ENCODE data around the gene CTDSPL. TPM values are rescaled to one million over a fixed set of nuclear protein-coding genes. Genes with fewer than 3 reads are reported as not detected.
A peak's percentile ranks its signal among the peaks of the same experiment; 100 is the strongest.

CTDSPL gene
- total and polyA plus RNA-seq, 2 experiments from 2014 or later = 29.2 to 33.7 TPM

DNA sequence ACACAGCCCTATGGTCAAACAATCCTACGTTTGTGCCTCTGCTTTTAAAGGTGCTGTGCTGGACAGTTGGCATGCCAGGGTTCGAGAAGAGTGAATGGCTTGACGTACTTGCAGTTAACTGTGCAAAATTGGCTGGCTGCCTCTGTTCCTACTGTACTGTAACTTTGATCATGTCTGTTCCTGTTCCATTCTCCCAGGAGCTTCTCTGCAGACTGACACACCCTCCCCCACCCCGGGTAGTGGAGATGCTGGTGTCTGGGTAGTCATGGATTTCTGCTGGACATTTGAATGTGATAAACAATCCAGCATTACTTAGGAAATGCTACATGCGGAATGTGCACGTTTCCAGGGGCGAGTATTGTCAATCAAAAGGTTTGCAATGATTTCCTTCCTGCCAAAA lies 122.4 kb downstream of the CTDSPL start:
- Histone ChIP-seq H3K4me3 (no peak overlapping the region), H2AFZ (no peak overlapping the region), H3K27me3 (no peaks in the 10 kb centered on the region), H3K9me2 (replicated peaks; ENCODE audit: insufficient read depth) (no peaks in the 10 kb centered on the region), H3K36me3 (replicated peaks; ENCODE audit: insufficient read depth, low read depth) (no peaks in the 10 kb centered on the region), H3K79me2 (peaks cover 6% of the 10 kb centered on the region), H3K4me1 (ENCODE audit: insufficient read depth) (peaks cover 34% of the 10 kb centered on the region), H3K27ac (no peak overlapping the region), H4K20me1 (ENCODE audit: insufficient read depth, poor library complexity, severe bottlenecking) (no peaks in the 10 kb centered on the region), H3K4me2 (no peak overlapping the region), H3K9me3 (ENCODE audit: low read depth) (no peaks in the 10 kb centered on the region)
- 89% methylated on average over 7 of the region's 7 CpGs for WGBS (ENCODE audit: low lambda C conversion rate, missing lambda C conversion rate)
- DNase-seq (ENCODE audit: low spot score) = no peak
- no peak for TF ChIP-seq EZH2phosphoT487 (IDR thresholded peaks at IDR 0.05; ENCODE audit: low read depth, severe bottlenecking, unreplicated experiment)
- TF ChIP-seq, protein P1, sequence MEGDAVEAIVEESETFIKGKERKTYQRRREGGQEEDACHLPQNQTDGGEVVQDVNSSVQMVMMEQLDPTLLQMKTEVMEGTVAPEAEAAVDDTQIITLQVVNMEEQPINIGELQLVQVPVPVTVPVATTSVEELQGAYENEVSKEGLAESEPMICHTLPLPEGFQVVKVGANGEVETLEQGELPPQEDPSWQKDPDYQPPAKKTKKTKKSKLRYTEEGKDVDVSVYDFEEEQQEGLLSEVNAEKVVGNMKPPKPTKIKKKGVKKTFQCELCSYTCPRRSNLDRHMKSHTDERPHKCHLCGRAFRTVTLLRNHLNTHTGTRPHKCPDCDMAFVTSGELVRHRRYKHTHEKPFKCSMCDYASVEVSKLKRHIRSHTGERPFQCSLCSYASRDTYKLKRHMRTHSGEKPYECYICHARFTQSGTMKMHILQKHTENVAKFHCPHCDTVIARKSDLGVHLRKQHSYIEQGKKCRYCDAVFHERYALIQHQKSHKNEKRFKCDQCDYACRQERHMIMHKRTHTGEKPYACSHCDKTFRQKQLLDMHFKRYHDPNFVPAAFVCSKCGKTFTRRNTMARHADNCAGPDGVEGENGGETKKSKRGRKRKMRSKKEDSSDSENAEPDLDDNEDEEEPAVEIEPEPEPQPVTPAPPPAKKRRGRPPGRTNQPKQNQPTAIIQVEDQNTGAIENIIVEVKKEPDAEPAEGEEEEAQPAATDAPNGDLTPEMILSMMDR (IDR thresholded peaks at IDR 0.05; ENCODE audit: poor library complexity) = no peak

DNA sequence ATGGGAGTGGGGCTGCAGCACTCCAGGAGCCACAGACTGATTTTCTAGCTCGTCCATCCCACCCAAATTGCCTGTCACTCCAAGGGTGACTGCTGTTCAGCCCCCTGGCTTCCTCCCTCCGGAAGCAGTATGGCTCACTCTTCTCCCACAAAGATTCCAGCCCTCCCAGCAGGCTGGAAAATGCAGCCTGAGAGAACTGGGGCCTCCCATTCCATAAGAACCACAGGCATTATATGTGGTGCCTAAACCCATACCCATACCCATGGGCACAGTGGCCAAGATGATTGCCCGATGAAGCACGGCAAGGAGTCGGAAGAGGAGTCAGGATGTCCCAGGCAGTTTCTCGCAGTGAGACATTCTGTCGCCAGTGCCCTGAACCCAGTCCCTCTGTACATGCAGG lies 122.9 kb downstream of the CTDSPL start:
- DNase-seq (ENCODE audit: low spot score) = no peak
- H3K27ac ChIP-seq = peak overlapping the region; percentile 93
- no peak overlapping the region for H2AFZ ChIP-seq
- no peaks in the 10 kb centered on the region for H4K20me1 ChIP-seq (ENCODE audit: insufficient read depth, poor library complexity, severe bottlenecking)
- TF ChIP-seq EZH2 (IDR thresholded peaks at IDR 0.05; ENCODE audit: borderline replicate concordance) = no peak
- no peak for TF ChIP-seq EZH2phosphoT487 (IDR thresholded peaks at IDR 0.05; ENCODE audit: low read depth, severe bottlenecking, unreplicated experiment)
- TF ChIP-seq, protein P1 (IDR thresholded peaks at IDR 0.05; ENCODE audit: poor library complexity) = no peak
- H3K4me1 ChIP-seq (ENCODE audit: insufficient read depth) = peaks cover 34% of the 10 kb centered on the region
- H3K9me3 ChIP-seq (ENCODE audit: low read depth) = no peaks in the 10 kb centered on the region
- H3K9me2 ChIP-seq (replicated peaks; ENCODE audit: insufficient read depth) = no peaks in the 10 kb centered on the region
- H3K79me2 ChIP-seq = peaks cover 7% of the 10 kb centered on the region
- WGBS (ENCODE audit: low lambda C conversion rate, missing lambda C conversion rate) = 96% methylated on average over 7 of the region's 7 CpGs
- no peaks in the 10 kb centered on the region for H3K36me3 ChIP-seq (replicated peaks; ENCODE audit: insufficient read depth, low read depth)
- no peak overlapping the region for H3K4me2 ChIP-seq
- H3K4me3 ChIP-seq = no peak overlapping the region
- H3K27me3 ChIP-seq = no peaks in the 10 kb centered on the region

DNA sequence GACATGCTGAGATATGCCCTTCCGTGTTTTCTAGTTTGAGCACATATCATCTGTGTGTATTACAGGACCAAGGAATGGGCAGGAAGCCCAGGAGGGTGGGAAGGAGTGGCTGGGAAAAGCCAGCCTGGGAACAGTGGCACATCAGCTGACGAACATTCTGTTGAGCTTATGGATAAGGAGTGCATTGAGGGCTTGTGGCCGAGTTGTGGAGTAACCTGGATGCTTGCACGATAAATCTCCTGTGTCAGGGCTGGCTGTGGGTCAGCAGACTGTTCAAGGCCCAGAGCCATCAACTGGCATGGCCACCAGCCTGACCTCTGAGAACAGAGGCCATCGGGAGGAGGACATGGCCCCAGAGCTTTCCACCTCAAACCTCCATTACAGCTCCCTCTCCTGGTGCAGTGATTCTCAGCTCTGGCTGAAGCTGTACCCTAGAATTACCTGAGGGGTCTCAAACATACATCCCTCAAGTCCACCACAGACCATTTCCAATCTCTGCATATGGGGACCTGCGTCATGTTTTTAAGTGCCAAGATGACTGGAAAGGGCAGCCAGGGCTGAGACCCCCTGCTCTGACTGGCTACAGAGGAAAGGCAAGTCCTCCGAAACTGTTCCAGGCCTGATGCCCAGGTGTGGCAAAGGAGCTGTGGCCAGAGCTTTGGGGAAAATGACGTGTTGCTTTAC lies 124.1 kb downstream of the CTDSPL start:
- Histone ChIP-seq H3K4me2 (peak overlapping the region; percentile 60), H3K4me3 (no peak overlapping the region), H3K36me3 (replicated peaks; ENCODE audit: insufficient read depth, low read depth) (no peaks in the 10 kb centered on the region), H3K79me2 (peaks cover 7% of the 10 kb centered on the region), H3K27ac (peak overlapping the region; percentile 93), H3K9me2 (replicated peaks; ENCODE audit: insufficient read depth) (no peaks in the 10 kb centered on the region), H3K9me3 (ENCODE audit: low read depth) (no peaks in the 10 kb centered on the region), H3K27me3 (no peaks in the 10 kb centered on the region), H4K20me1 (ENCODE audit: insufficient read depth, poor library complexity, severe bottlenecking) (no peaks in the 10 kb centered on the region), H2AFZ (no peak overlapping the region), H3K4me1 (ENCODE audit: insufficient read depth) (peaks cover 43% of the 10 kb centered on the region)
- WGBS (ENCODE audit: low lambda C conversion rate, missing lambda C conversion rate) = 89% methylated on average over 8 of the region's 8 CpGs
- no peak for TF ChIP-seq EZH2 (IDR thresholded peaks at IDR 0.05; ENCODE audit: borderline replicate concordance)
- TF ChIP-seq EZH2phosphoT487 (IDR thresholded peaks at IDR 0.05; ENCODE audit: low read depth, severe bottlenecking, unreplicated experiment) = no peak
- TF ChIP-seq, protein P1 (IDR thresholded peaks at IDR 0.05; ENCODE audit: poor library complexity) = peak; percentile 9
- no peak for DNase-seq (ENCODE audit: low spot score)
